Endothelial cell of umbilical vein (primary cell): ENCODE results near the gene RELN.

ENCODE experiments used
- CTCF ChIP-seq, 2 donors: IDR thresholded peaks; 1 replicate in 1 of 2; 2 replicates in 1 of 2; pipeline ENCODE4 v1.5.1; 2011; ENCODE audit warnings: low read length in 2 of 2, mild to moderate bottlenecking in 2 of 2, moderate library complexity in 2 of 2, control low read depth in 1 of 2, inconsistent platforms in 1 of 2, low read depth in 1 of 2; ENCODE audit not compliant: insufficient read depth in 1 of 2; ENCODE audit errors: extremely low read depth in 1 of 2
- JUN ChIP-seq: IDR thresholded peaks from 2 replicates; pipeline ENCODE4 v1.6.1; 2011; ENCODE audit warnings: borderline replicate concordance, low read depth; ENCODE audit not compliant: insufficient read length, insufficient read depth
- POLR2A ChIP-seq: IDR thresholded peaks from 2 replicates; pipeline ENCODE4 v1.6.1; 2012; ENCODE audit warnings: low read depth, mild to moderate bottlenecking, control low read depth, low read length

GRCh38 chr7:103702454-103702853 is 287.0 kb downstream of the RELN start:
- TF ChIP-seq JUN (no peak), CTCF (IDR thresholded peaks at IDR 0.05; ENCODE audit: extremely low read depth in 1 of 2, insufficient read depth in 1 of 2, low read depth in 1 of 2, low read length in 2 of 2) (no peak), POLR2A (no peak)
